HG03575 (cell line): Measurements from ENCODE around the gene KANTR.
"Not testable (repeated sequence)": the region's sequence is repeated elsewhere in the genome, so short reads cannot be mapped to it uniquely, and the experiment has no call there.

Source experiments
- ATAC-seq: cut with Tn5 transposase; IDR thresholded peaks from one replicate; pipeline ENCODE4 v1.9.1; 2021; ENCODE audit not compliant: unreplicated experiment, insufficient number of reproducible peaks, low FRiP score; ENCODE audit errors: extremely low read depth

The KANTR gene

GRCh38 chrX:53116101-53116500, 22.2 kb downstream of the KANTR start:
- no peak for ATAC-seq

- ATAC-seq = no peak
Observed at GRCh38 chrX:53122013-53122412, 28.1 kb downstream of the KANTR start.

GRCh38 chrX:53125506-53125905, 31.6 kb downstream of the KANTR start:
- no peak for ATAC-seq

GRCh38 chrX:53126377-53126776, 32.4 kb downstream of the KANTR start:
- no peak for ATAC-seq

- ATAC-seq = no peak
Observed at GRCh38 chrX:53128097-53128749, 34.3 kb downstream of the KANTR start.

- ATAC-seq = no peak
Observed at GRCh38 chrX:53133400-53133799, 39.5 kb downstream of the KANTR start.

- ATAC-seq = no peak
Observed at GRCh38 chrX:53135581-53135980, 41.6 kb downstream of the KANTR start.

GRCh38 chrX:53153581-53153980, 59.6 kb downstream of the KANTR start:
- no peak for ATAC-seq

- ATAC-seq = no peak
Observed at GRCh38 chrX:53155512-53156206, 61.7 kb downstream of the KANTR start.

- ATAC-seq = no peak
Observed at GRCh38 chrX:53156207-53156596, 62.3 kb downstream of the KANTR start.

GRCh38 chrX:53159184-53159583, 65.2 kb downstream of the KANTR start:
- no peak for ATAC-seq

- no peak for ATAC-seq
Observed at GRCh38 chrX:53160297-53160983, 66.5 kb downstream of the KANTR start.

- ATAC-seq = no peak
Observed at GRCh38 chrX:53163436-53163835, 69.5 kb downstream of the KANTR start.

- ATAC-seq = not testable (repeated sequence)
Observed at GRCh38 chrX:53164566-53164965, 70.6 kb downstream of the KANTR start.

- no peak for ATAC-seq
Observed at GRCh38 chrX:53166103-53166502, 72.2 kb downstream of the KANTR start.

- ATAC-seq = no peak
Observed at GRCh38 chrX:53171356-53171755, 77.4 kb downstream of the KANTR start.
